Retinal pigment epithelial cell (primary cell): ENCODE data around the gene RAB8B.

Experiments used
- DNase-seq: peaks from one replicate; pipeline ENCODE4 v3.0.0-alpha.2; 2010; ENCODE audit warnings: low read depth
- H3K4me3 ChIP-seq: 2 replicates; pipeline ENCODE4 v1.5.1; 2011; ENCODE audit warnings: mild to moderate bottlenecking, low read length, control low read depth, moderate library complexity
- CTCF ChIP-seq: conservative IDR thresholded peaks from 2 replicates; pipeline ENCODE4 v1.5.1; 2011; ENCODE audit warnings: low read depth, low read length, control low read depth, inconsistent platforms

Gene RAB8B

DNA sequence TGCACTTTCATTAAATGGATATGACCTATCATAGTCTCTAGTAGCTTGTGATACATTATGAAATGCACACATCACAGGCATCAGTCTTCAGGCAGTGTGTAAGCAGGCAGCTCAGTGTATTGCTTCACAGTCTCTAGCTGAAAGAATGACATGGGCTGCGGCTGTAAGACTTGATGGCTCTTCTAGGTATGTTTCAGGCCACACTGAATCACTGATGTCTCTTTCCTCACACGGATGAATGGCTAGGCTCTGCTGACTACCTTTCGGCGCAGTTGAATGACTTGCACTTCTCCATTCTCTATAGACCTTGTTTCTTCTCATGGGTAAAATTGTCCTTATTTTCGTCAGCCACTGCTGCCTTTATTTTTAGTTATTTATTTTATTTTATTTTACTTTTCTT, 103.4 kb downstream of the RAB8B start:
- no peak for DNase-seq
- no peak for TF ChIP-seq CTCF
- H3K4me3 ChIP-seq: no peak overlapping the region

- no peak for DNase-seq
- TF ChIP-seq CTCF: no peak
- no peak overlapping the region for H3K4me3 ChIP-seq
Measured at GRCh38 chr15:63294359-63294758, 105.0 kb downstream of the RAB8B start.

- no peak overlapping the region for H3K4me3 ChIP-seq
- TF ChIP-seq CTCF: no peak
- DNase-seq: no peak
Measured at GRCh38 chr15:63295341-63295740, 105.9 kb downstream of the RAB8B start.

DNA sequence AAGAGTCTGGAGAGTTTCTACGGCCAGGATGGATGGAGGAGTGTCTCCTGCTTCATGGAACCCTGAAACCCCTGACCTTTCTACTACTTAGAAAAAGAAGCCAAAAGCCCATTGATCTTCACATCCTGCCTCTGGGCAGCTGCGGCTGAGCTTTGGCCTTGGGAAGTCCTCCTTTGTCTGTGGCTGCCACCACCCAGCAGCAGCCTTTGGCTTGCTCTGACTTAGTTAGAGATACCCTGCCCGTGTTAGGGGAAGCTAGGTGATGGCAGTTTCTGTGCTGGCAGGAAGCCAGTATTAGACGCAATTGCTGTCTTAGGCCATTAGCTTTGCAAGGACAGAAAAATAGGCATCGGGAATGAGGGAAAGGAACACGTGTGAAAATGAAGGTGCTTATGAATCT, 106.8 kb downstream of the RAB8B start:
- TF ChIP-seq CTCF: no peak

DNA sequence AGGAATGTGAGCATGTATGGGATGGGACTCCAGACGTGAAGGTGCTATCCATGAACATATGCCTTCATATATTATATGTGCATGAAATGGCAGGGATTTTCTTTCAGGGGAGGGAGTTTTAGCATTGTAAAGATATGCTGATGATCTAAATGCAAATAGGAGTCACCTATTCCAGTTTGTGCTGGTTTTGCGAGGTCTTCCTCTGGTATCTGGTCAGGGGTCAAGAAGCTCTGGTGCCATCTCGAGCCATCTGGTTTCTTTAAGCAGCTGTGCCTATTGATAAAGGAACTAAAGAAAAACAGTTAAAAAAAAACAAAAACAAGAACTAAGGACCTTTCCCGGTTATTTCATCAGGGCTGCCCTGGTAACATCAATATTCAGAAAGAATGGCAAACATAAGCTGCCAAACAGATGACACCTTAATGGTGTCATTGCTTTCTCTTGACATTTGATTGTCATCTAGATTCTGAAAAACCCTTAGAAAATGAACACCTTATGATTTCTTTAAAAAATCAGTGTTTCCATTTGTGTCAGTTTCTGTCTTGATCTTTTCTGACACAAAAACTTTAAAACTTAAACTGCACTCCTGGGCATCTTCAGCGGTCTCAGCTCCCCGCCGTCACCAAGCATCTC, 110.7 kb downstream of the RAB8B start:
- DNase-seq: no peak
- no peak for TF ChIP-seq CTCF
- H3K4me3 ChIP-seq: no peak overlapping the region

More for the DNA sequence above, 106.8 kb downstream of the RAB8B start:
- no peak for DNase-seq
- no peak overlapping the region for H3K4me3 ChIP-seq

DNA sequence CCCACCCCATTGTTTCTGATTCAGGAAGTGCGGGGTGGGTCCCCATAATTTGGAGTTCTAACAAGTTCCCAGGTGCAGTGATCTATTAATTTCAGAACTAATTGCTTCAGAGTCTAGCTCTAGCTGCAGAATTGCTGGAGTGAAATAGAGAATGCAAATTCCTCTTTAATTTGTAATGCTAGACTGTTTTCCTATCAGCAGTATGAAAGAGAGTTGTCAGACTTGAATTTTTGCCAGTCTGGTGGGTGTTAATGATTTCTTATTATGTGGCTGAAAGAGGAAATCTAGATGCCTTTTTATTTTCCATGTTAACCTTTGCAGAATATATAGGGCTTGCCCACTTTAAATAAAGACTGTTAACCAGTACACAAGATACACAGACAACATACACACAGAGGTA, 111.7 kb downstream of the RAB8B start:
- DNase-seq: no peak
- no peak for TF ChIP-seq CTCF
- no peak overlapping the region for H3K4me3 ChIP-seq

DNA sequence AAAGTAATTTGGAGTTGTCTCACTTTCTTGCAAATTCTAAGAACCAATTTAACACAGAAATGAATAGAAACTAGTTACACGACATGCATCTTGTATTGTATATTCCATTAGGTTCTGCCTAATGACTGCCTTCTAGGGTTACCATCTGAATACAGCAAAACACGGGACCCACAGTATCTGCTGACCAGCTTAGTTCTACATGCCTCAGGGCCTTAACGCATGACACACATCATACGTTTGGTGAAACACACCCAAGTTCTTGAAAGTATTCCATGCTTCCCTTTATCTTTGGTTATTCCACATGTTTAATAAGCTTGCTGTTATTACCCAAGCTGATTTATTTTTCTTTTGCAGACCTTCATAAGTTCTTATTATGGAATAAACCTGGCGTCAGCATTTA, 115.9 kb downstream of the RAB8B start:
- DNase-seq: no peak
- TF ChIP-seq CTCF: no peak
- no peak overlapping the region for H3K4me3 ChIP-seq
